ENCODE data around the gene ZFAND4.
"Not testable (repeated sequence)": the region's sequence is repeated elsewhere in the genome, so short reads cannot be mapped to it uniquely, and the experiment has no call there.

The ZFAND4 gene

DNA sequence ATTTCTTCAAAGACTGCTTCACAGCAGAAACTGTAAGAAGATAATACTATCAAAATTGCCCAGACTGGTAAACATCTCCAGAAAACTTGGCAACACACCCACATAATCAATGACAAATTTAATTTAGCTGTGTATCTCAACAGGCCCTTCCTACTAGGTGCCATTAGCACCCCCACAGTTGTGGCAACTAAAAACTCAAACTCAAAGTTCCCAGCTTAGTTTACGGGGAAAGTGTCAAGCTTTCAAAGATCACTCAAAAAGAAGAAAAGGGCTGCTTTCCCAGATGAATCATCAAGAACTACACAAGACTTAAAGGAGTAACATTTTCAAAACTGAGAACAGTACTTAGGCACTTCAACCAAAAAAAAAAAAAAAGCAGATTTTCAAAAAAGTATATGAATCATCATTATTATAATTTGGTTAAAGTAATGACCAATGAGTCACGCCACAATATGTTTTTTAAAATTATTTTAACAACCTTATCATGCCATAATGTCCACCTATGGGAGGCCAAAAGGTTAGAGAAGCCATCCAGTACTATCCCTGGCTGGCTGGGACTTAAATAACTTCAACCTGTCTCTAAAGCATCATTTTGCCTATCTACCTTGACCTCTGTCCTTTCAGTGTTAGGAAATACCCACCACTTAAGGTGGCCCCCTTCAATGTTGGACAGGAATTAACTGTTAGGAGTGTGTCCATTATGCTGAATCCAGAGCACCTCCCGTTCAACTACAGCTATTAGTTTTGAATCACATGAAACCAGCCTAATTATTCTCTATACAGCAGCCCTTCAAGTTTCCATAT lies 90.8 kb downstream of the ZFAND4 start:
- TF ChIP-seq, protein P1, sequence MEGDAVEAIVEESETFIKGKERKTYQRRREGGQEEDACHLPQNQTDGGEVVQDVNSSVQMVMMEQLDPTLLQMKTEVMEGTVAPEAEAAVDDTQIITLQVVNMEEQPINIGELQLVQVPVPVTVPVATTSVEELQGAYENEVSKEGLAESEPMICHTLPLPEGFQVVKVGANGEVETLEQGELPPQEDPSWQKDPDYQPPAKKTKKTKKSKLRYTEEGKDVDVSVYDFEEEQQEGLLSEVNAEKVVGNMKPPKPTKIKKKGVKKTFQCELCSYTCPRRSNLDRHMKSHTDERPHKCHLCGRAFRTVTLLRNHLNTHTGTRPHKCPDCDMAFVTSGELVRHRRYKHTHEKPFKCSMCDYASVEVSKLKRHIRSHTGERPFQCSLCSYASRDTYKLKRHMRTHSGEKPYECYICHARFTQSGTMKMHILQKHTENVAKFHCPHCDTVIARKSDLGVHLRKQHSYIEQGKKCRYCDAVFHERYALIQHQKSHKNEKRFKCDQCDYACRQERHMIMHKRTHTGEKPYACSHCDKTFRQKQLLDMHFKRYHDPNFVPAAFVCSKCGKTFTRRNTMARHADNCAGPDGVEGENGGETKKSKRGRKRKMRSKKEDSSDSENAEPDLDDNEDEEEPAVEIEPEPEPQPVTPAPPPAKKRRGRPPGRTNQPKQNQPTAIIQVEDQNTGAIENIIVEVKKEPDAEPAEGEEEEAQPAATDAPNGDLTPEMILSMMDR (conservative IDR thresholded peaks at IDR 0.05; ENCODE audit: low read depth, low read length) = no peak
- DNase-seq (ENCODE audit: low read depth) = peak; percentile 36
- no peak overlapping the region for H3K4me3 ChIP-seq (ENCODE audit: low read depth, low read length)

DNA sequence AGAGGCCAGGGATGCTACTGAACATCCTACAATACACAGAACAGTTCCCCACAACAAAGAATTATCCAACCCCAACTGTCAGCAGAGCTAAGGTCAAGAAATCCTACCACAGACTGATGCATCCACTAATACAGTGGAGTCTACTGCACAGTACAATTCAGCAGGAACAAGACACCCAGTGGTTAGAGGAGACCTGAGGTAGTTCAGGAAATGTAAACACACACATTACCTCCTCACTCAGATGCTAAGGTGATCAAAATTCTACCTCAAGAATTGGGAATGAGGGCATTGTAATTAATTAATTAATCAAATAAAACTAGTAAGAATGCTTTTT lies 91.4 kb downstream of the ZFAND4 start:
- TF ChIP-seq, protein P1 (conservative IDR thresholded peaks at IDR 0.05; ENCODE audit: low read depth, low read length) = no peak
- DNase-seq (ENCODE audit: low read depth) = no peak
- H3K4me3 ChIP-seq (ENCODE audit: low read depth, low read length) = no peak overlapping the region

DNA sequence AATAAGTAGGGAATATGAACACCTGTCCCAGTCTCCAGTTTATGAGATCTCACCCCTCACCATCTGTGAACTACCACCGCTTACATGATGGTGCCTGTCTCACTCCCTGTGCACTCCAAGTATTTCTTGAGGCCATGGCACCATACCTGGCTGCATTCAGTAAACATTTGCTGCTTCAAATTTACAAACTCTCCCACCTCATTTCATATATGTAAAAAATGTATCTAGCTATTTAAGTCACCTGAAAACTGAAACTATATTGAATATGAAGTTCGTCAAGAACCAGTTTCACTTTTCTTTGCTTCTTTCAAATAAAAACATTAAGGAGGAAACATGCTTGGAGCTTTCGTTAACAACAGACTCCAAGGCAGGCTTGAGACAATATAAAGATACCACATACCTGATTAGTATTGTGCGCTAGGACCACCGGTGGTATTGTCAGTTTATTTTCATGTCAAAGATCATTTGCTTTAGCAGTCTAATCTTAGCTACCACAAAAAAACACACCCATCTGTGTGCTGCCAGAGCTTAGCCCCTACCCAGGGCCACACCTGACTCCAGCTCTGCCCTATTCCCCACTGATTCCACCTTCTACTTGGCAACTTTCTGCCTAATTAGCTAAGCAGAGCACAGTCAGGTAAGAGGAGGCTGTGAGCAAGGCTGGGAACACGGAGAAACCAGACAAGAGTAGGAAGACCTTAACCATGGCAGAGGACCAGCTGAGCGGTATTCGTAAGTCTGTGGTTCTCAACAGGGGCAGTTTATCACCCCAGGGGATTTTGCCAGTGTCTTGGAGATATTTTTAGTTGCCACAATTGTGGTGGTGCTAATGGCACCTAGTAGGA lies 92.0 kb downstream of the ZFAND4 start:
- no peak for DNase-seq (ENCODE audit: low read depth)
- H3K4me3 ChIP-seq (ENCODE audit: low read depth, low read length) = no peak overlapping the region
- TF ChIP-seq, protein P1 (conservative IDR thresholded peaks at IDR 0.05; ENCODE audit: low read depth, low read length) = no peak

DNA sequence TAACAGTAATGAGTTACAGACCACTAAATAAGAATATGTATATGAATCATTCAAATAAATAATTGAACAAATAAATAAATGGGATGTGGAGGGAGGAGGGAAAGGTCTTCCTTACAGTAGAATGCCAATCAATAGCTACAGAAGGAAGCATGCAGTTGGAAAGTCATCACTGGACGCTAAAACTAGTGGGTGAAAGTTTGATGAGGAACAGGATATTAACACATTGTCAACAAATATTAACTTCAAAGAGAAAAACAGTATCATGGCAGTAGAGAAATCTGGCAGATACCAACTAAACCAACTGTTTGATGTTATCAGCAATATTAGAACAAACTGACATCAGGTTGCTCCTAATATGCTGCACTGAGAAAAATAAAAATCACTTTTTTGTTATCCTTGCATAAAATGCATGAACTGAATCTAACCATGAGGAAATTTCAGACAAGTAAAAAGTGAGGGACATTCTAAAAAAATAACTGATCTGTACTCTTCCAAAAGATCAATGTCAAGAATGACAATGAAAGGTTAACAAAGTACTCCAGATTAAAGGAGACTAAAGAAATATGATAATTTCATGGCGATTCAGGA lies 94.1 kb downstream of the ZFAND4 start:
- no peak for DNase-seq (ENCODE audit: low read depth)
- TF ChIP-seq, protein P1 (conservative IDR thresholded peaks at IDR 0.05; ENCODE audit: low read depth, low read length) = no peak
- H3K4me3 ChIP-seq (ENCODE audit: low read depth, low read length) = no peak overlapping the region

DNA sequence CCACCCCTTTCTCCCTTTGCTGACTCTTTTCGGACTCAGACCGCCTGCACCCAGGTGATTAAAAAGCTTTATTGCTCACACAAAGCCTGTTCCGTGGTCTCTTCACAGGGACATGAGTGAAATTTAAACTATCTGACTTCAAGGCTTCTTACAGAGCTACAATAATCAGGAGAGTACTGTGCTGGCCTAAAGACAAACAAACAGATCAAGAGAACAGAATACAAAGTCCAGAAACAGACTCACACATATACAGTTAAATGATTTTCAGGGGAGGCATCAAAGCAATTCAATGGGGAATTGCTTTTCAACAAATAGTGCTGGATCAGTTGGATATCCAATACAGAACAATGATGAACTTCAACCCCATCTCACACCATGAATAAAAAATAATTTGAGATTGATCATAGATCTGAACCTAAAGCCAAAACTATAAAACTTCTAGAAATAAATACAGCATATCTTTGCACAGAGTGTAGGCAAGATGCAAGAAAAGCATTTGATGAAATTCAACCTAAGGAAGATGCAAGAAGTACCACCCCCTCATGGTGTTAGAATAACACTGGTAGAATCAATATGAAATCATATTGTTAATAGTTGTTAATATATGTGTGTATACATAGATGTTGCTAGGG lies 96.5 kb downstream of the ZFAND4 start:
- DNase-seq (ENCODE audit: low read depth) = no peak
- TF ChIP-seq, protein P1 (conservative IDR thresholded peaks at IDR 0.05; ENCODE audit: low read depth, low read length) = no peak
- no peak overlapping the region for H3K4me3 ChIP-seq (ENCODE audit: low read depth, low read length)

DNA sequence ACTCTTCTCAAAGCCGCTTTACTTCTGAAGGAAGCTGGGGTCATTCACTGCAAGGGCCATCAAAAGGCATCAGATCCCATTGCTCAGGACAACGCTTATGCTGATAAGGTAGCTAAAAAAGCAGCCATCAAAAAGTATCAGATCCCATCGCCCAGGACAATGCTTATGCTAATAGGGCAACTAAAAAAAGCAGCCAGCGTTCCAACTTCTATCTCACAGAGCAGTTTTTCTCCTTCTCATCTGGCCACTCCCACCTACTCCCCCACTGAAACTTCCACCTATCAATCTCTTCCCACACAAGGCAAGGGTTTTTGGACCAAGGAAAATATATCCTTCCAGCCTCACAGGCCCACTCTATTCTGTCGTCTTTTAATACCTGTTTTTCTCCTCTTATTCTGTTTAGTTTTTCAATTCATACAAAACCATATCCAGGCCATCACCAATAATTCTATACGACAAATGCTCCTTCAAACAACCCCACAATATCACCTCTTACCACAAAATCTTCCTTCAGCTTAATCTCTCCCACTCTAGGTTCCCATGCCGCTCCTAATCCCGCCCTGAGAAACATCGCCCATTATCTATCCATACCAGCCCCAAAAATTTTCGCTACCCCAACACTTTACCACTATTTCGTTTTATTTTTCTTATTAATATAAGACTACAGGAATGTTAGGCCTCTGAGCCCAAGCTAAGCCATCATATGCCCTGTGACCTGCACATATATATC lies 97.4 kb downstream of the ZFAND4 start:
- DNase-seq (ENCODE audit: low read depth); H3K4me3 ChIP-seq (ENCODE audit: low read depth, low read length): not testable (repeated sequence)

Data from choroid plexus epithelial cell (primary cell).